Suprapubic skin (tissue), 4 donors: ENCODE data around the gene SLC7A4.

Source experiments
- EP300 ChIP-seq: sonication (generic); formaldehyde crosslinking; IDR thresholded peaks from one replicate; pipeline ENCODE4 v1.6.1; 2017; ENCODE audit warnings: antibody characterized with exemption
- POLR2AphosphoS5 ChIP-seq, 3 donors: sonication (generic); formaldehyde crosslinking; IDR thresholded peaks; one replicate each; pipeline ENCODE4 v1.6.1; 2017; ENCODE audit warnings: antibody characterized with exemption in 3 of 3
- TF ChIP-seq, protein P1 (sequence below), 2 donors: fragments of 200-600 bp in 1 of 2; fragments of 450-650 bp in 1 of 2; sonication (generic) in 1 of 2; IDR thresholded peaks; one replicate each; pipeline ENCODE4 v1.5.1; 2016 to 2019; ENCODE audit warnings: antibody characterized with exemption in 2 of 2, mild to moderate bottlenecking in 1 of 2, moderate library complexity in 1 of 2

DNA sequence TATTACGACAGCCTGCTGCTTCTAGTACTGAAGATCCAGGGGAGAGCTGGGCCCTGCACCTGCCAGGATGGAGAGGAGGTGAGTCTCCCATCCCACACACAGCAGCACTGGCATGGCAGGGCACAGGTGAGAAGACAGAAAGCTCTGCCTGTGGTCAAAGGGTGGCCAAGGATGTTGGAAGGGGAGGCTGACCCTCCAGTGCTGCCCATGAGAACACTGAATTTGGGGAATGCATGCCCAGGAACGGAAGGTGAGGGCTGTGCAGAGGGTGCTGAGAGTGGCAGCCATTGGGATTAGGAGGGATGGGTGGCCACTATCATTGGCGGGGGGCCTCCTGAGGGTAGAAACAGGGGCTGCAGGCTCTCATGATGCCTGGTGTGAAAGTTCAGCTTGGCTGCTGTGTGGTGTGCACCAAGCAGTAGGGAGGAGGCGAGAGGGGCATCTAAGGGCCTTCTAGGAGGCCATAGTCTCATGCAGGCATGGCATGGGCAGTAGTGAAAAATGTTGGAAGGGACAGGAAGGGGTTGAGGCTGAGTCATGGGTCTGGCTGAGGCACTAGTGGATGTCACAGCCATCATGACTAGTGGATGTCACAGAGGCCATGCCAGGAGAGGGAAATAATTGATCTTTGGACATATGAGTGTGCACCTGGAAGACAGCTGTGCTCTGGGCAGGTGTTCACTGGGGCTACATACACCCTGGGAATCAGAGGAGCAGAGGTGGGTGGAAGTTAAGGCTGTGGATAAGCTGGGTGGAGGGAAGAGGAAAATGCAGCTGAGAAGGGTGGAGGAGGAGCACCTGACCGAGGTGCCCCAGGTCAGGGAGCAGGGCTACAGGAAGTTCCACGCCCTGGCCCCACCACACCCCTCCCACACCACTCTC, 10.9 kb upstream of the SLC7A4 start:
- TF ChIP-seq, protein P1, sequence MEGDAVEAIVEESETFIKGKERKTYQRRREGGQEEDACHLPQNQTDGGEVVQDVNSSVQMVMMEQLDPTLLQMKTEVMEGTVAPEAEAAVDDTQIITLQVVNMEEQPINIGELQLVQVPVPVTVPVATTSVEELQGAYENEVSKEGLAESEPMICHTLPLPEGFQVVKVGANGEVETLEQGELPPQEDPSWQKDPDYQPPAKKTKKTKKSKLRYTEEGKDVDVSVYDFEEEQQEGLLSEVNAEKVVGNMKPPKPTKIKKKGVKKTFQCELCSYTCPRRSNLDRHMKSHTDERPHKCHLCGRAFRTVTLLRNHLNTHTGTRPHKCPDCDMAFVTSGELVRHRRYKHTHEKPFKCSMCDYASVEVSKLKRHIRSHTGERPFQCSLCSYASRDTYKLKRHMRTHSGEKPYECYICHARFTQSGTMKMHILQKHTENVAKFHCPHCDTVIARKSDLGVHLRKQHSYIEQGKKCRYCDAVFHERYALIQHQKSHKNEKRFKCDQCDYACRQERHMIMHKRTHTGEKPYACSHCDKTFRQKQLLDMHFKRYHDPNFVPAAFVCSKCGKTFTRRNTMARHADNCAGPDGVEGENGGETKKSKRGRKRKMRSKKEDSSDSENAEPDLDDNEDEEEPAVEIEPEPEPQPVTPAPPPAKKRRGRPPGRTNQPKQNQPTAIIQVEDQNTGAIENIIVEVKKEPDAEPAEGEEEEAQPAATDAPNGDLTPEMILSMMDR (IDR thresholded peaks at IDR 0.05) = no peak
- TF ChIP-seq EP300 = no peak
- TF ChIP-seq POLR2AphosphoS5 (IDR thresholded peaks at IDR 0.05) = no peak
